ENCODE results near the gene ASIC2. TPM values are rescaled to one million over a fixed set of nuclear protein-coding genes. Genes with fewer than 3 reads are reported as not detected.

ASIC2 gene
- polyA plus RNA-seq, 1 experiment, result 0.05 TPM

DNA sequence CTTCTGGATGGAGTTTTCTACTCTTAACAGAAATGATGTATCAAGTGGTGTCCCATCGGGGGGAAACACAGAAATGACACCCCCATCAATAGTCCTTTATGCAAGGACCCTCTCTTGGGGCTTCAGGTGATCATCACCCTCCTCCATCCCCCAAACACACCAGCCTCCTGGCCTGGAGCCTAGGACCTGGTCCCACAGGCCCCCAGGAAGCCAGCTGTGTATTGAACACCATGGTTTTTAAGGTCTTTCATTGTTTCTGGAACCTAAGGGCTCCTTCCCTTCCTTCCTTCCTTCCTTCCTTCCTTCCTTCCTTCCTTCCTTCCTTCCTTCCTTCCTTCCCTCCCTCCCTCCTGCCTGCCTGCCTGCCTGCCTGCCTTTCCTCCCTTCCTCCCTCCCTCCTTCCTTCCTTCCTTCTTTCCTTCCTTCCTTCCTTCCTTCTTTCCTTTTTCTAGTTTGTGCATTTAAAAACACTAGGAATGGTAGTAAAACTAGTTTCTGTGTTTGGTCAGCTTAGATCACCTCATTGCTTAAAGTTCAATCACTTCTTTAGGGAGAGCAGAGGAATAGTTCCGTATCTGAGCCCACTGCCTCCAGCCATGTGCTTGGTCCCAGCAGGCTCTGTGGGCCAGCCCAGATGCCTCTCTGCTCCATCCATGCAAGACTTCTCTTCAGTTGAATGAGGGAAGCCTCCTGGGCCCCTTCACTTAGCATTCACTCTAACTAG lies 23.6 kb downstream of the ASIC2 start:
- ChIA-PET CTCF (no interaction called here), POLR2A (no interaction called here)
- TF ChIP-seq, protein P1, sequence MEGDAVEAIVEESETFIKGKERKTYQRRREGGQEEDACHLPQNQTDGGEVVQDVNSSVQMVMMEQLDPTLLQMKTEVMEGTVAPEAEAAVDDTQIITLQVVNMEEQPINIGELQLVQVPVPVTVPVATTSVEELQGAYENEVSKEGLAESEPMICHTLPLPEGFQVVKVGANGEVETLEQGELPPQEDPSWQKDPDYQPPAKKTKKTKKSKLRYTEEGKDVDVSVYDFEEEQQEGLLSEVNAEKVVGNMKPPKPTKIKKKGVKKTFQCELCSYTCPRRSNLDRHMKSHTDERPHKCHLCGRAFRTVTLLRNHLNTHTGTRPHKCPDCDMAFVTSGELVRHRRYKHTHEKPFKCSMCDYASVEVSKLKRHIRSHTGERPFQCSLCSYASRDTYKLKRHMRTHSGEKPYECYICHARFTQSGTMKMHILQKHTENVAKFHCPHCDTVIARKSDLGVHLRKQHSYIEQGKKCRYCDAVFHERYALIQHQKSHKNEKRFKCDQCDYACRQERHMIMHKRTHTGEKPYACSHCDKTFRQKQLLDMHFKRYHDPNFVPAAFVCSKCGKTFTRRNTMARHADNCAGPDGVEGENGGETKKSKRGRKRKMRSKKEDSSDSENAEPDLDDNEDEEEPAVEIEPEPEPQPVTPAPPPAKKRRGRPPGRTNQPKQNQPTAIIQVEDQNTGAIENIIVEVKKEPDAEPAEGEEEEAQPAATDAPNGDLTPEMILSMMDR (IDR thresholded peaks at IDR 0.05; ENCODE audit: insufficient read depth, low read depth, low read length), result no peak
- DNase-seq (ENCODE audit: low read depth), result no peak
- Histone ChIP-seq H3K36me3 (ENCODE audit: control insufficient read depth, insufficient read depth, low read length) (no peaks in the 10 kb centered on the region), H3K27me3 (ENCODE audit: control insufficient read depth, insufficient read depth, low read length) (no peaks in the 10 kb centered on the region), H3K4me3 (ENCODE audit: low read depth, low read length) (no peak overlapping the region)

DNA sequence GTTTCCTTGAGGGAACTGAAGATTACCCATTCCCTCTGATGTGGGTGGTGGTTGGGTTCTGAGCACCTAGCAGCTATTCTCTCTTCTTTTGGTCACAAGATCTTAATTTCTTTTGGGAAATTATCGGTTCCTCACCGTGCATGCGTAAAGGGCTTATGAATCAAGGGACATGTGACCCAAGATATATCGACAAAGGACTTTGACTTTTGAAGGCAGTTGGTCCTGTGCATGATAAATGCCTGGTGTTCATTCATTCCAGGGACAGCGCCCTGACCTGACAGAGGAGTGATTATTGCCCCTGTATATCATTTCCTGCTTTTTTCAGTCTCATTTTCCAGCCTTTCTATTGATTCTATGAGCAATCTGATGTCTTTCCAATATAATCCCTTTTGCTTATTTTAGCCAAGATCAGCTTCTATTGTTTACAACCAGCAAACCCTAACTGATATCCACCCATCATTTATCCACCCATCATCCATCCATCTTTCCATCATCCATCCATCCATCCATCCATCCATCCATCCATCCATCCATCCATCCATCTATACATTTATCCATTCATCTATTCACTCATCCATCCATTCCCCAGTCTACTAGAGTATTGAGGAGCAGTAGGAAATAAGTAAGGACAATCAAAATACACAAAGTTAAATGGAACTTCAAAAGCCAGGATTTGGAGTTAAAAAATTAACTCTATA lies 25.1 kb downstream of the ASIC2 start:
- CTCF ChIA-PET, result no interaction called here
- no peaks in the 10 kb centered on the region for H3K36me3 ChIP-seq (ENCODE audit: control insufficient read depth, insufficient read depth, low read length)
- no peak for DNase-seq (ENCODE audit: low read depth)
- no peak overlapping the region for H3K4me3 ChIP-seq (ENCODE audit: low read depth, low read length)
- TF ChIP-seq, protein P1 (IDR thresholded peaks at IDR 0.05; ENCODE audit: insufficient read depth, low read depth, low read length), result no peak
- no peaks in the 10 kb centered on the region for H3K27me3 ChIP-seq (ENCODE audit: control insufficient read depth, insufficient read depth, low read length)
- POLR2A ChIA-PET, result no interaction called here

DNA sequence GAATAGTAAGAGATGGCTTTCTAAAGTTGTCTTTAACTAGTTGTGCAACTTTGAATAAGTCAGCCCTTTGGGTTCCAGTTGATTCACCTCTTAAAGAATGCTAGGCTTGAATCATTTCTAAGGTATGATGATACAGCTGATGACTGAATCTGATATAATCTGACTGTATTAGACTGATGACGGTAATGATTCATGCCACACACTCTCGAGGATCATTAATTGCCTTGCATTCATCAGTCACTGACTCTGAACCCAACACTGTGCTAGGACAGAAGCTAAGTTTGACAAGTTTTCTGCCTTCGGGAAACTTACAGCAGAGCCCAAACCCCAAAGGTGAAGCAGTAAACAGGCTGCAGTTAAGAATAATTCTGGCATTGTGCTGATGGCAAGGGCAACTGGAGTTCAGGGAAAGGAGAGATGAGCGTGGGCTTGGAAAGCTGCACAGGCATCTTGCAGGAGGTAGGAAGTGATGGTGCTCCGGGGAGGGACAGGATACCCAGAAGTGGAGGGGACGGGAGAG lies 25.8 kb downstream of the ASIC2 start:
- Histone ChIP-seq H3K4me3 (ENCODE audit: low read depth, low read length) (no peak overlapping the region), H3K27me3 (ENCODE audit: control insufficient read depth, insufficient read depth, low read length) (no peaks in the 10 kb centered on the region), H3K36me3 (ENCODE audit: control insufficient read depth, insufficient read depth, low read length) (no peaks in the 10 kb centered on the region)
- ChIA-PET POLR2A (no interaction called here), CTCF (no interaction called here)
- TF ChIP-seq, protein P1 (IDR thresholded peaks at IDR 0.05; ENCODE audit: insufficient read depth, low read depth, low read length), result no peak
- peak; percentile 75 for DNase-seq (ENCODE audit: low read depth)

DNA sequence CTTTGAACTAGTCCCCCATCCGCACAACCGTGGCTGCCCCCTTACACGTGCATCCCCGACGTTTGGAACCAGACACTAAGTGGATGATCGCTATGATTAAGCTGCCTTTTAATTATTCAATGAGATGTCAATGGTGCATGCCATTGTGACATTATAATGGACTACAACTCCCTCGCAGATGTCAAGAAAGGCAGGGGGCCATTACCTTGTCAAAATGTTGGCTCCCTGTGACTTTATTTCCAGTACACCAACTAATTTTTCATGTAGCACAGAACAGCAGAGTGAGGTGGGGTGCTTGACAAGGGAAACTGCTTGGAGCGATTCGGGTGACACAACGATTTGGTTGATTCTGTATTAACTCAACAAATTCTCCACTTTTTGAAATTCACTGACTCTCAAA lies 26.5 kb downstream of the ASIC2 start:
- no peak overlapping the region for H3K4me3 ChIP-seq (ENCODE audit: low read depth, low read length)
- CTCF ChIA-PET, result interaction anchor here (1.4 kb wide), 1 partner anchor 36 kb away, joined by 3 read pairs; no protein-coding TSS in a partner anchor

DNA sequence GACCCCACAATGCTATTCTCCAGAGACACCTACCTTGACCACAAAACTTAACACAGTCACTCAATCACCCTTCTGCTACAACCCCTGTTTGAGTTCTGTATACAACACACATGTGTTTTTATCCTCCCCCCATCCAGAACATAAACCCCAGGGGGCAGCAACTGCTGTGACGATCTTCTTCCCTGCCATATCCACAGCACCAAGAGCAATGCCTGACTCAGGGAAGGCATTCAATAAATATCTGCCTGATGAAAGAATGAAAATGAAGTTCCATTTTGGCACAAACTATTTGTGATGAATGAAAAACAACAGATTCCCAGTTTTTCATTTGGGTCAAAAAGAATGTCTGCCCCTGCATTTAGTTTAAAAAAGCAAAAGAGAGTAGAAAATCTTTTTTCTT lies 27.0 kb downstream of the ASIC2 start:
- CTCF ChIA-PET, result interaction anchor here (1.4 kb wide), 1 partner anchor 36 kb away, joined by 3 read pairs; no protein-coding TSS in a partner anchor
- DNase-seq (ENCODE audit: low read depth), result no peak
- TF ChIP-seq, protein P1 (IDR thresholded peaks at IDR 0.05; ENCODE audit: insufficient read depth, low read depth, low read length), result no peak

More for the DNA sequence above, 26.5 kb downstream of the ASIC2 start:
- POLR2A ChIA-PET, result no interaction called here
- H3K27me3 ChIP-seq (ENCODE audit: control insufficient read depth, insufficient read depth, low read length), result no peaks in the 10 kb centered on the region; the same call in 1 of the 2 replicates
- DNase-seq (ENCODE audit: low read depth), result no peak
- TF ChIP-seq, protein P1 (IDR thresholded peaks at IDR 0.05; ENCODE audit: insufficient read depth, low read depth, low read length), result no peak
- no peaks in the 10 kb centered on the region for H3K36me3 ChIP-seq (ENCODE audit: control insufficient read depth, insufficient read depth, low read length)

More for the DNA sequence above, 27.0 kb downstream of the ASIC2 start:
- Histone ChIP-seq H3K27me3 (ENCODE audit: control insufficient read depth, insufficient read depth, low read length) (no peaks in the 10 kb centered on the region; the same call in 1 of the 2 replicates), H3K36me3 (ENCODE audit: control insufficient read depth, insufficient read depth, low read length) (no peaks in the 10 kb centered on the region), H3K4me3 (ENCODE audit: low read depth, low read length) (no peak overlapping the region)
- POLR2A ChIA-PET, result no interaction called here
